ENCODE measurements around the gene ZNF367. TPM values are rescaled to one million over a fixed set of nuclear protein-coding genes. Genes with fewer than 3 reads are reported as not detected.
A peak's percentile ranks its signal among the peaks of the same experiment; 100 is the strongest.
"Not testable (repeated sequence)": the region's sequence is repeated elsewhere in the genome, so short reads cannot be mapped to it uniquely, and the experiment has no call there.

The ZNF367 gene
- total RNA-seq, 1 donor from 2014 or later, result 7.5 TPM

DNA sequence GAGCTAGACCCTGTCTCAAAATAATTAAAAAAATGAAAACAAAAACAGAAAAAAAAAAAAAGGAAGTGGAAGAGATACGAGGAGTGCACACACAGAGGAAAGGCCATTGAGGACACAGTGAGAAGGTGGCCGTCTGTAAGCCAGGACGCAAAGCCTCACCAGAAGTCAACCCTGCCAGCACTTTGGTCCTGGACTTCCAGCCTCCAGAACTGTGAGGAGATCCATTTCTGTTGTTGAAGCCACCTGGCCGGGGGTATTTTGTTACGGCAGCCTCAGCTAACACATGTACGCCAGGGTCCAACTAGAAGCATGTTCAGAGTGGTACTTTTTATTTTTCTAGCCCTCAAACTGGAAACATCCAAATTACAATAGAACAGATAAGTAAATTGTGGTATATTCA, 56.5 kb downstream of the ZNF367 start:
- no peak for DNase-seq

DNA sequence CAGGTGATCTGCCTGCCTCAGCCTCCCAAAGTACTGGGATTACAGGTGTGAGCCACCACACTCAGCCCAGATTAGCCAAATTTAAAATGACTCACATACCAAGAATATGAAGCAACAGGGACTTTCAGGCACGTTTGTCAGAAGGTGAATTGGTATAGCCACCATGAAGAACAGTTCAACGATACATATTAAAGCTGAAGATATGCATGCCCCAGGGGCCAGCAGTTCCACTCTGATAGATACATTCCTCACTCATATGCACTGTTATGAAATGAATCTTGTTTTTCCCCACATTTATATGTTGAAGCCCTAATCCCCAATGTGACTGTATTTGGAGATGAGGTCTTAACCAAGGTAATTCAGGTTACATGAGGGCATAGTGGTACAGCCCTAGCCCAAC, 57.2 kb downstream of the ZNF367 start:
- DNase-seq, result no peak

DNA sequence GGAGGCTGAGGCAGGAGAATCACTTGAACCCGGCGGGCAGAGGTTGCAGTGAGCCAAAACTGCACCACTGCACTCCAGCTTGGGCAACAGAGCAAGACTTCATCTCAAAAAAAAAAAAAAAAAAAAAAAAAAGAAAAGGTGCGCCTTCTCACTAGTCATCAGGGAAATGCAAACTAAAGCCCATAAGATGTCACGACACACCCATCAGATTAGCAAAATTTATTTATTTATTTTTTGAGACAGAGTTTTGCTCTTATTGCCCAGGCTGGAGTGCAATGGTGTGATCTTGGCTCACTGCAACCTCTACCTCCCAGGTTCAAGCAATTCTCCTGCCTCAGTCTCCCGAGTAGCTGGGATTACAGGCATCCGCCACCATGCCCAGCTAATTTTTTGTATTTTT, 57.6 kb downstream of the ZNF367 start:
- DNase-seq, result not testable (repeated sequence)

DNA sequence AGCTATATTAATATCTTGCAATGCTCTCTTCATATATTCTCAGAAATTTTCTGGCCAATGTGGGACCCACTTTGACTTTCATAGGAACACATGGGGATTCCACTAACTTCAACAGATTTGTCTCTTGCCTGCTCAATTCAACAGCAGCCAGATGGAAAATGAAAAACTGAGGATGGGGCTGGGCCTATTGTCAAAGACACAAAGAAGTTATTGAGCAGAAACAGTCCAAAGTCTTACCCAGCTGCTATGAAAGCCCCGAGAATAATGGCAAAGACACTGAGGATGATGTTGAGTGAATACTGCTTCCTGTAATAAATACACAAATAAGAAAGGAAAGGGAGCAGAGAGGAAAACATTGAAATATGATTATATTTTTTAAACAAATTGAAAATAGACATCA, 67.3 kb downstream of the ZNF367 start:
- no peak for DNase-seq

DNA sequence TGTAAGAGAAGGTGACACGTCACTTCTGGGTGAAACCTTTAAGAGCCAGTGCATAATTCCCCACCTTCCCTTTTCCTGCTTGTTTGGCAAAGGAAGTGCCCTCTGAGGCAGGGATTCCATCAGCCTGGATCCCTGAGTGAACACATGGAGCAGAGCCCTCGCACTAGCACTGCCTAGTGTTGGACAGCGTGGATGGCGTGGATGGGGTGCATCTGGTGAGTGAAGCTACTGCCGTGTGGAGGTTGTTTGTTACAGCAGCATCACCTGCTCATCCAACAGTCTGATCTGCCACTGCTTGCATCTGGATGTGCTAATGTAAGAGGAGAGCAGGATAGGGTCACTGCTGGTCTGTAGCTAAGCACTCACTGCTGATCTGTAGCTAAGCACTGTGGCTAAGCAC, 69.9 kb downstream of the ZNF367 start:
- no peak for DNase-seq

DNA sequence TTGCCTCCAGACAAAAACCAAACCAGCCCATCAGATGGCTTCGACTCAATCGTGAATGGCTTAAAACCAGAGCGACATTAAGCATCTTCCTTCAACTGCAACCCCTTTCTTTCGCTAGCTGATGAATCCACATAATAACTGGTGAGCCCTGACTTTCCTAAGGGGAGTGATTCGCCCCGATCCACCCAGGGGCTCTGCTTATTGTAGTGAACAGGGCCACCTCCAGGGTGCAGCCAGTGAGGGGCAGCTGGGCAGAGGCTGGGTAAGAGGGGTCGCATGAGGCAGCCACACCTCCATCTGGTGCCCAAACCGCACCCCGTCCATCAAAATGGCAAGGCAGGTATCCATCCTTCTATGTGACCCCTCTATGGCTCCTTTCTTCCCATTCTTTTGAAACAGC, 72.6 kb downstream of the ZNF367 start:
- no peak for DNase-seq

DNA sequence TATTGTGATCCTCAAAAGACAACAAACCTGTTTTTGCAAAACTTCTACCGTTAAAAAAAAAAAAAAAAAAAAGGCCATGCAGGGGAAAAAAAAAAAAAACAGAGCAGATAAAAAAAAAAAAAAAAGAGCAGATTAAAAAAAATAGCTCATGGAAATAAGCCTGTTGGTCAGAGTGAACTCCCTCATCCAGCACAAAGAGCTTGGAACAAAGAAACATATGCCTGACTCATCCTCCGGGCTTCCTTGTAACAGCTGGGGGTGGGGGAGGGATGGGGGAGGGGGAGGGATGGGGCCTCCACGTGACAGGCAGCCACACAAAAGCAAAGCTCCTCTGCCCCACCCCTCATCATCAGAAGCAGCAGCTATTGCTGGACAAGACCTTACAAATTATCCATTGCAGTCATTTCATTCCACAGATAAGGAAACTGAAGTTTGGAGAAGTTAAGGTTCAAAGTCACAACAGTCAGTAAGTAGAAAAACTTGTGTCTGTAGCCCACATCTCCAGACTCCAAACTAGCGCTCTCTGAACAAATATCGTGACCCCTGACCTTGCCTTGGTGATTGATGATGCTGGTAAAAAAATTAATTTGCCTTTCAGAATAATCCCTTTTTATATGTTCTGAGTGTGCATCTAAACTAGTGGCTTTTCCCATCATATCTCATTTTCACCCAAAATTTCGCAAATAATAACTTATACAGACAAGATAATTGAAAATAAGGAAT, 73.6 kb downstream of the ZNF367 start:
- peak; percentile 70 for DNase-seq

DNA sequence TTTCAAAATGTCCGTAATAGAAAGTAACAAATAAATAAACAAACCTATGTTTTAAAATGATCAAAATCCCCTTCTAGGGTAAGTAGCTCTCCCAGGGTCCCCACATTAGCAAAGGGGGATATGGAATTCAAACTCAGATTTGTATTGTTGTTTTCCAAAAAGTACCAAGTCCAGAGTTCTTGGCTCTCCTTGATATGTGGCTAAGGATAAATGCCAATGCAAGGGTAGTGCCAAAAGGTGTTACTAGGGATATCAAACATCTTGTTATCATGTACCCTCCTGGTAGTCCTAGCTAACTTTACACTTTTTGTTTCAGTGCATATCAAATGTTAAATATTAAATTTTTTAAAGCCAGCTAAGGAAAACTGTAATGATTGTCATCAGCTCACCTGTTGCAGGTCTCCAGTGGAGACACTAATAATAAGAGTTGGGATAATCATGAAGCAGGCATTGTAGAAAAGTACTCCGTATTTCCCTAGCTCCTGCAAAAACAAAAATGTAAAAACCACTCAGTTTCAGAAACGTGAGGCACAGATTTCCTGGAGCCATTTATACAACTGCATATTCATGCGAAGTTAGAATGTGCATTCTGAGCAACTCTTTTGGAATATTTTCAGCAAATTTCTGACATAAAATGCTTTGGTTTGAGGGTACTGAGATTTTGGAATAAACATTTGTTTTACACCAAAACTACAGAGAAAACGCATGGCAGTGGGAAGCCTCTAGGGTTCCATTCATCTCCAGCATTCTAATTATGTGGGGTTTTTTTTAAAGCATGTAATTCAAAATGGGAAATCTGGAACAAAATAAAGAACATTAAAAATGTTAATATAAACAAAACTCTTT, 74.4 kb downstream of the ZNF367 start:
- DNase-seq, result no peak

DNA sequence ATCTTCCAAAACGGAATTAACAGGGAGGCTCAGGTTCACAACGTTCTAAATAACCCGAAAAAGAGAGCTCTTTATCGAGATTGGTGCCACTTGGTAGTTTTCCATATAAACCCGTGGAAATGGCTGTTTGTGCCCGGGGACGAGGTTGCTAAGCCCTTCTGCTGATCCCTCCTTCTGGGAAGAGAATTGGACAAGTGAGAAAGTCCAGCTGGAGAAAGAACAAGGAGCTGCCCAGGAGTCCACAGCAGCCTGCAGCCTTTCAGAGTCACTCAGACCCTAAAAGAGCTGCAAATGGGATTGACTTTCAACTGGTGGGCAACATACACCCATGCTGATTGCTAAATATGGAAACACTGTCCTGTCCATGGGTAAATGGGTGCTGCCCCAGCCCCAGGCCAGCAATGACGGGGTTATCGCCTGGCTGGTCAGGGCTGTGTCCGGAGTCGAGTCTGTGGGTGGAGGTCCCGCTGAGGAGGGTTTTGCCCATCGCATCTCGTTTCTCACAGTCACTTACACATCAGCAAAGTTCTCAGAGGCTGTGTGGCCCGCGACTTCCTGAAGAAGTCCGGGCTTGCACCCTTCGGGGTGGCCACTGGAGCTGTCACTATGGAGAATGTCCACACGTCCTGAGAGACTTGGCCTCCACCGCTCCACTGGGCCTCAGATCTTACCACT, 75.5 kb downstream of the ZNF367 start:
- DNase-seq, result no peak

DNA sequence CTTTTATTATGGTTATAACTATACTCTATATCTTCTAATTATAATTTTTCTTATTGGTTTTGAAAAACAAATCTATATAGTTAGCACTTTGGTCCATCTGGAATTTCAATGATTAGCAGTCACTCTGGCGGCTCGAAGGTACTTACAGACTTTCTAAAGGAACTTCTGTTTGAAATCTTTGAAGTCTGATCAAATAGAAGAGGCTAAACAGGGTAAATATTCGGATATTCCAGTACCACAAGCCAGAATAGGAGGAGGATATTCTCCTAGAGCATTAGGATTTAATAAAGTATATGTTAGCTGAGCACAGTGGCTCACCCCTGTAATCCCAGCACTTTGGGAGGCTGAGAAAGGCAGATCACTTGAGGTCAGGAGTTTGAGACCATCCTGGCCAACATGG, 77.5 kb downstream of the ZNF367 start:
- DNase-seq, result no peak

DNA sequence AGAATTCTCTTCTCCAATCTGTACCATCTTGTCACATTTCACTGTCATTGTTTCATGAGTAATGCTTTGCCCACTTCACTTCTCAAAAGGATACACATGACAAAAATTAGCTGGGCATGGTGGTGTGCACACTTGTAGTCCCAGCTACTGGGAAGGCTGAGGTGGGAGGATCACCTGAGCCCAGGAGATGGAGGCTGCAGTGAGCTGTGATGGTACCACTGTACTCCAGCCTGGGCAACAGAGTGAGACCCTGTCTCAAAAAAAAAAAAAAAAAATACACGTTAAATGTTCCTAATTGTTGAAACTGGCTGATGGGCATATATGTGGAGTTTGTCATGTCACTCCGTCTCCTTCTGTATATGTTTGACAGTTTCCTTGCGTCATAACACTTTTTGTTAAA, 79.9 kb downstream of the ZNF367 start:
- DNase-seq, result no peak

Other genes starting within 250 kb of the ZNF367 start
- 0.59 TPM for gene HSD17B3, start 116.2 kb downstream of the ZNF367 start, total RNA-seq
- gene SLC35D2, start 34.7 kb downstream of the ZNF367 start, total RNA-seq, result 8.0 TPM
- gene HABP4, start 31.8 kb upstream of the ZNF367 start, total RNA-seq, result 8.5 TPM
- gene CDC14B, start 201.5 kb upstream of the ZNF367 start, total RNA-seq, result 26.0 TPM
- gene PRXL2C, start 236.9 kb upstream of the ZNF367 start, total RNA-seq, result 13.3 TPM

Data from skin of body (tissue), 2 donors.